Adrenal gland (tissue), 5 donors: Measurements from ENCODE around the gene PTCSC3.

Experiments
- CTCF ChIP-seq, 6 experiments: fragments of 450-650 bp in 4 of 6; fragments of 200-600 bp in 2 of 6; sonication (generic) in 1 of 6; IDR thresholded peaks; 1 replicate in 5 of 6; 2 replicates in 1 of 6; pipeline versions ENCODE4 v1.5.1 to v1.8.0; 2016 to 2021; ENCODE audit warnings: antibody characterized with exemption in 6 of 6, mild to moderate bottlenecking in 2 of 6, moderate library complexity in 1 of 6
- POLR2A ChIP-seq, 2 donors: fragments of 450-650 bp; IDR thresholded peaks; one replicate each; pipeline ENCODE4 v1.6.1; 2017; ENCODE audit warnings: antibody characterized with exemption in 2 of 2, mild to moderate bottlenecking in 2 of 2, moderate library complexity in 1 of 2
- donor health status: DM: no; HTN: no; CAD: no.

- no peak for TF ChIP-seq CTCF (IDR thresholded peaks at IDR 0.05)
- no peak for TF ChIP-seq POLR2A (IDR thresholded peaks at IDR 0.05)
Observed at GRCh38 chr14:36194663-36195062, 18.1 kb upstream of the PTCSC3 start.
